C1 segment of cervical spinal cord (tissue), 14 donors: ENCODE data around the gene PVR.
"Not testable (repeated sequence)": the region's sequence is repeated elsewhere in the genome, so short reads cannot be mapped to it uniquely, and the experiment has no call there.

Source experiments
- DNase-seq, 14 donors: peaks; one replicate each; lab custom pipeline; 2025; lab: John Stamatoyannopoulos, UW

The PVR gene

DNA sequence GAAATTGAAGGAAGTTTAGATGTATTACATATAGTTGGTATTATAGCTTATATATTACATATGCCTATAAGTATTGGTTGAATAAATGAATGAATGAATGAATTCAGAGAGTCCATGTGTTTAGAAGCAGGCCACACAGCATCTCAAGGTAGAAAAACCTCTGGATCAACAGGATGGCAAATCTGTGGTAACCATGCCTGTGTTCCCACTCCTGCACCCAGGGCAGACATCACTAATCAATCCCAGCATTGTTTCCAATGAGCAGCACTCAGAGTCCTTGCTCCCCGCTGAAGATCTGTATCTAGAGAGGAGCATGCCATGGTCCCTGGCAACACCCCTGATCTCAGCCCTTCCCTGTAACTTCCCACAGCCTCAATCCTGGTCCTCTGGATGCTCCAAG, 28.5 kb downstream of the PVR start:
- no peak for DNase-seq

DNA sequence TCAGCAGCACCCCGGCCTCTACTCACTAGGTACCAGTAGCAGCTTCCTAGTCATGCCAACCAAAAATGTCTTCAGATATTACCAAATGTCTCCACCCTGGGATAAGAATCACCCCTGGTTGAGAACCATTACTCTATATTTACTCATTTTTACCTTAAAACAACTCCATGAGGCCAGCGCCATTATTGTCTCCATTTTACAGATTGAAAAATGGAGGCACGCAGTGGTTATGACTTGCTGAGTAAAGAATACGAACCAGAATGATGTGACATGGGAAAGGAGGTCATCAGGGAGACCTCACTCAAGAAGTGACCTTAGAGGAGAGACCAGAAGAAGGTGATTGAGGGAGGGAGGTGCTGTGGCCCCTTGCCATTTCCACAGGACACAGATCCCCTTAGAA, 29.8 kb downstream of the PVR start:
- DNase-seq = no peak

DNA sequence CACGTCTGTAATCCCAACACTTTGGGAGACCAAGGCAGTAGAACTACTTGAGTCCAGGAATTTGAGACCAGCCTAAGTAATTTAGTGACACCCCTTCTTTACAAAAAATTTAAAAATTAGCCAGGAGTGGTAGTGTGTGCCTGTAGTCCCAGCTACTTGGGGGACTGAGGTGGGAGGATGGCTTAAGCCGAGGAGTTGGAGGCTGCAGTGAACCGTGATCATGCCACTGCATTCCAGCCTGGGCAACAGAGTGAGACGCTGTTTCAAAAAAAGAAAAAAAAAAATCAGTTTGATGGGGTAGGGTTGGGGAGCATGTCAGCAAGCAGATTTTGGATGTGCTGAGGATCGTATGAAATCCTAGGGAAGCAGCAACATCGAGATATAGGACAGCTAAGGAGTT, 31.8 kb downstream of the PVR start:
- no peak for DNase-seq

DNA sequence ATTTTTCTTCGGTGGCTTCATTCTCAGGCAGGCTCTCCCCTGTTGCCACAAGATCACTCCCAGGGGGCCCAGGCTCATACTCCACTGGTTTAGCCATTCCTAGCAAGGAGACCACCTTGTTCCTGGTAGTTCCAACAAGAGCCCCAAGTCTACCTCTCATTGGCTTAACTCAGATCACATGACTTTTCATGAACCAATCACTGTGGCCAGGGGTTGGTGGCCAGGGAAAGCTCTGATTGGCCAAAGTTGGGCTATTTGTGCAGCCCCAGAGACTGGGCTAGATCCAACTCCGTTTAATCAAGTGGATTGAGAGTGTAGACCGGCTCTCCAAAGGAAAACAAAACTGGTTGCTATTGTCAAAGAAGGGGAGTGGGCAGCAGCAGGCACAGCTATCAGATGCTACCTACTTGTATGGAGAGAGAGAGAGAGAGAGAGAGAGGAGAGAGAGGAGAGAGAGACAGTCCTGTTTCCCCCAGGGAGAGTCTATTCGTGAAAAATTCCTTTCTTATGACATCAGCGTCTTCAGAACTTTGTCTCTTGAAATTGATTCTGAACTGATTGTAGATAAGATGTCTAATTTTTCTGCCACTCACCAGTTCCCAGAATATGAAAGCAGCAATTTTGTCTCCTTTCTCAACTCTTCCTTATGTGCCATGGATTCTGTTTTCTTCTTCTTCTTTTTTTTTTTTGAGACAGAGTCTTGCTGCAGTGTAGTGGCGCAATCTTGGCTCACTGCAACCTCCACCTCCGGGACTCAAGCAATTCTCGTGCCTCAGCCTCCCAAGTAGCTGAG, 33.5 kb downstream of the PVR start:
- no peak for DNase-seq

DNA sequence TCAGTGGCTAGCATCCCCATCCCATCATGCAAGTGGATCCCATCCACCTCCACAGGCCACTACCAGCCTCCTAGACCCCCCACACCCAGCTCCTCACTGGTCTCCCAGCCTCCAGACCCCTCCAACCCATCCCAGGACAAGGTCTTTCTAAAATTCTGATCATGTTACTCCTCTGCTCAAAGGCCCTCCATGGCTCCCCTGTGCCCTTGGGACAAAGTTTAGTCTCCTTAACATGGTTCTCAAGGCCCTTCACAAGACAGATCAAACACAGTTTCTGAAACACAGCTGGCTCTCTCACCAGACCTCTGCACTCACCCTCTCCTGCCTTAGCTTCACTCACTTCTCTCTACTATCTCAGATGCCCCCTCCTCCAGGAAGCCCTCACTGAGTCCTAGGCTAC, 36.8 kb downstream of the PVR start:
- DNase-seq = no peak

DNA sequence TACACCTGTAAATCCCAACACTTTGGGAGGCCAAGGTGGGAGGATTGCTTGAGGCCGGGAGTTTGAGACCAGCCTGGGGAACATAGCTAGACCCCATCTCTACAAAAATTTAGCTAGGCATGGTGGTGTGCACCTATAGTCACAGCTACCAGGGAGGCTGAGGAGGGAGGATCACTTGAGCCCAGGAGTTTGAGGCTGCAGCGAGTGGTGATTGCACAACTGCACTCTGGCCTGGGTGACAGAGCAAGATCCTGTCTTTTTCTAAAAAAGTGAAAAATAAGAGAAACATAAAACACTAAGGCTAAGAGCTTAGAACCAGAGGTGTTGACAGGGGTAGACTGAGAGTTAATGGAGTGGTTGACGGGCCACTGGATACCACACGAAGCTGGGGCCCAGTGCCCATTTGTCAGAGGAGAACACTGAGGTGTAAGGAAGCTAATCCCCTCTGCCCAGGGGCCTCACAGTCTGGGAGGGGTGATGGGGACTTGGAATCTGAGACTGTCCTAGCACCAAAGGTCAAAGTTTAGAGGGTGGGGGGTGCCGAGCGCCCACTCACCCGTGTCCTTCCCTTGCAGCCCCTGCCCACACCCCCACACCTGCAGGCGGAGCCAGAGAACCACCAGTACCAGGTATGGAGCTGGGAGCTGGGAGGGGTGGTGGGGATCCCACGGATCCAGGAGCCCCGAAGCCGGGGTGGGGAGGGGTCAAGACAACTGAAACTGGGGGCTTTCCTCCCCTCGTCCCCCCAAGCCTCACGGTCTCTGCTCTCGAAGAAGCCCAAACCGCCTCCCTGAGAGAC, 38.5 kb downstream of the PVR start:
- DNase-seq = no peak

DNA sequence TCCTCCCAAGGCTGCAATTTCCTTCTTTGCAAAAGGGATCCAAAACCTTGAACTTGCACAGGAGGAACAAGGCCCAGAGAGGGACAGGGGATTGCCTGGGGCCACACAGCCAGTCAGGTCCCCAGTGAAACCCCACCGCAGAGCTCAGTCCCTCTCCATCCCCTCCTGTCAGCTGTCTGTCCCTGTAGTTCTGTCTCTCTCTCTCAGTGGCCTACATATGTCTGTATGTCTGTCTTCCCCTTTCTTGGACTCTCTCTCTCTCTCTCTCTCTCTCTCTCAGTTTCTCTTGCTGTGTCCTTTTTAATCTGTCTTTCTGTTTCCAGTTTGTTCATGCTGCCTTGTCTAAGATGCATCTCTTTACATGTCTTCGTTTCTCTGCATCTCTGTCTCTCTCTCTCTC, 39.1 kb downstream of the PVR start:
- DNase-seq = no peak

DNA sequence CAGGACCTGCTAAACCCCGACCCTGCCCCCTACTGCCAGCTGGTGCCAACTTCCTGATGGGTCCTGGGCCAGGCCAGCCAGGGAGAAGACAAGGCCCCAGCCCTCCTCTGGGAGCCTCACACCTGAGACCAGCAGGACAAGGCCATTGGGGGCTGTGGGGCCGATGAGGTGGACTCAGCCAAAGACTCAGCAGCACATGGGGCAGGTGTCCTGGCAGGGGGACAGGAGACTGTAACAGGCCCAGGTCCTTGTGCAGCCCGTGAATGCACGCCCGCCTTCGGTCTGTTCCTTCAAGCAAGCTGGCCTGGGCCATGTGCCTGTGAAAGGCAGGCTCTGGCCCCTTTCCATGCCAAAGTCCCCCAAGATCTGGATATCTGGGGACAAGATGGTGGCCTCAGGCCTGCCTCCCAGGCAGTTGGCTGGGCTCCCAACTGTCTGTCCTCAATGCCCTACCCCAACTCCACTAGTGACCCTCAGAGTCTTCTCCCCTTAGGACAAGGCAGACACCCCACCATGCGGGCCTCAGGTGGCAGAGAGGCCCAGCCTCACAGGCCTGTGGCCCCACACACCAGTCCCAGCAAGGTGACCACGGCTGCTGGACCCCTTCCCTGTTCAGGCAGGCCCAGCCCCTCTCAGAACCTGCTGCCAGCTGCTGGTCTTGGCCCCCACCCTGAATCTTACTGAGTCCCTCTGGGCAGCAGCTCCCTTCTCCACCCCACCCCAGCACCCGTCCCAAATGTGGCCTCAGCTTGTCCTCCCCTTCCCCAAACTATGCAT, 39.9 kb downstream of the PVR start:
- no peak for DNase-seq

DNA sequence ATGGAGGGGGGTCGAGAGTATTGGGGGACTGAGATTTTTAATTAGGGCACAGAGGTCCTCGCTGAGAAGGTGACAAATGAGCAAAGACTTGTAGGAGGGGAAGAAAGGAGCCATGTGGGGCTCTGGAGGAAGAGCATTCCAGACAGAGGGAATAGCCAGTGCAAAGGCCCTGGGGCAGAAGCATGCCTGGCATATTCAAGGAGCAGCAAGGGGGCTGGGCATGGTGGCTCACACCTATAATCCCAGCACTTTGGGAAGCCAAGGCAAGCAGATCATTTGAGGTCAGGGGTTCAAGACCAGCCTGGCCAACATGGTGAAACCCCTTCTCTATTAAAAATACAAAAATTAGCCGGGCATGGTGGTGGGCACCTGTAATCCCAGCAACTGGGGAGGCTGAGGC, 40.7 kb downstream of the PVR start:
- not testable (repeated sequence) for DNase-seq

DNA sequence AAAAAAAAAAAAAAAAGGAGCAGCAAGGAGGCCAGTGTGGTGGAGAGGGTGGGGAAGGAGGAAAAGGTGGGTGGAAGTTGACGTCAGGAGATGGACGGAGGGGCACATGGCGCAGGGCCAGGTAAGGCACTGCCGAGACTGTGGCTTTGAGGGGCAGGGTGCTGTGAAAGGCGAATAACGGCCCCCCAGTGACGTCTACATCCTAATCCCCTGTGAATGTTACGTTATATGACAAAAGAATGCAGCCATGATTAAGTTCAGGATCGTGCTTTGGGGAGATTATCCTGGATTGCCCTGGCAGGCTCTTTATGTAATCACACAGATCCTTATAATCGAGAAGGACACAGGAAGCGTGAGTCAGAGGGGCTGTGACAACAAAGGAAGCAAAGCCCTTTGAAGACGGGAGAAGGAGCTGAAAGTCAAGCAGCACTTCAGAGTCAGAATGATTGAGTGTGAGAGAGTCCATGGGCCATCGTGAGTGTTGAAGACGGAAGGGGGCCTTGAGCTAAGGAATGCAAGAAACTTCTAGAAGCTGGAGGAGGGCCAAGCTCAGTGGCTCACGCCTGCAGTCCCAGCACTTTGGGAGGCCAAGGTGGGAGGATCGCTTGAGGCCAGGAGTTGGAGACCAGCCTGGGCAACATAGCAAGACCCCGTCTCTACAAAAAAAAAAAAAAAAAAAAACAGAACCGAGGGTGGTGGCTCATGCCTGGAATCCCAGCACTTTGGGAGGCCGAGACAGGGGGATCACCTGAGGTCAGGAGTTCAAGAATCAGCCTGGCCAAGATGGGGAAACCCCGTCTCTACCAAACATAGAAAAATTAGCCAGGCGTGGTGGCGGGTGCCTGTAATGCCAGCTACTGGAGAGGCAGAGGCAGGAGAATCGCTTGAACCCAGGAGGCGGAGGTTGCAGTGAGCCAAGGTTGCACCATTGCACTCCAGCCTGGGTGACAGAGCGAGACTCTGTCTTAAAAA, 41.5 kb downstream of the PVR start:
- no peak for DNase-seq

DNA sequence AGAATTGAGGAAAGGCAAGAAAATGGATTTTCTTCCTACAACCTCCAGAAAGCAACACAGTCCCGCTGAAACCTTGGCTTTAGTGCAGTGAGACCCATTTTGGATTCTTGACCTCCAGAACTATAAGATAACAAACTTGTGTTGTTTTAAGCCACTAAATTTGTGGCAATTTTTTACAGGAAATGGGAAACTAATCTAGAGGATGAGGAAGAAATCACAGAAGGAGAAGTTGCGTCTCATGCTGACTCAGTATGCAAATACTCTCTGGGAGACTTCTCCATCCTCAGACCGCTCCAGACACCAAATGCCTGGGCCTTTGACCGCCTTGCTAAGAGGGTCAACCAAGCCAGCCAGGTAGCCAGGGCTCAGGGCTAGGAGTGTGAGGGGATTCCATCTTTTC, 42.2 kb downstream of the PVR start:
- DNase-seq = no peak

DNA sequence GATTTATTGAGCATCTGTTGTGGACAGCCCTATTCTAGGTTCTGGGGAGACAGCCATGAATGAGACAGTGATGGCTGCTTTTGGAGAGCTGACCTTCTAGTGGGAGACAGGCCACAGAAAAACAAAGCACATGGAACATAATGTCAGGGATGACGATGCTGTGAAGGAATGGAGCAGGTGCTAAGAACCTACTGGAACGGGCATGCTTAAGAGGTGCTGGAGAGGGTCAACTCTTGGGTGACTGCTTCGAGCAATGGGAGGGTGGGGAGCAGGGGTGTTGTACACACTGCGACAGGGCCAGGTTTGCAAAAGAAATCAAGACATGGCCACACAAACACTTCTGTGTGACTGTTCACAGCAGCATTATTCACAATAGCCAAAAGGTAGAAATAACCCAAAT, 43.2 kb downstream of the PVR start:
- DNase-seq = no peak

DNA sequence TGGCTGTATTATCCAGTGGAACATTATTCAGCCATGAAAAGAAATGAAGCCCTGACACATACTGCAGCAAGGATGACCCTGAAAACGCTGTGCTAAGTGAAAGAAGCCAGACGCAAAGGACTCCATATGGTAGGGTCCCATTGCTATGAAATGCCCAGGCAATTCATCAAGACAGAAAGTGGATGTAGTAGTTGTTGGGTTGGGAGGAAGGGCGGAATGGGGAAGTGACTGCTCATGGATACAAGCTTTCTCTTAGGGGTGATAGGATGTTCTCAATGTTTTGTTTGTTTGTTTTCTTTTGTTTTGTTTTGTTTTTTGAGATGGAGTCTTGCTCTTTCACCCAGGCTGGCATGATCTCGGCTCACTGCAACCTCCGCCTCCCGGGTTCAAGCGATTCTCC, 44.2 kb downstream of the PVR start:
- no peak for DNase-seq

DNA sequence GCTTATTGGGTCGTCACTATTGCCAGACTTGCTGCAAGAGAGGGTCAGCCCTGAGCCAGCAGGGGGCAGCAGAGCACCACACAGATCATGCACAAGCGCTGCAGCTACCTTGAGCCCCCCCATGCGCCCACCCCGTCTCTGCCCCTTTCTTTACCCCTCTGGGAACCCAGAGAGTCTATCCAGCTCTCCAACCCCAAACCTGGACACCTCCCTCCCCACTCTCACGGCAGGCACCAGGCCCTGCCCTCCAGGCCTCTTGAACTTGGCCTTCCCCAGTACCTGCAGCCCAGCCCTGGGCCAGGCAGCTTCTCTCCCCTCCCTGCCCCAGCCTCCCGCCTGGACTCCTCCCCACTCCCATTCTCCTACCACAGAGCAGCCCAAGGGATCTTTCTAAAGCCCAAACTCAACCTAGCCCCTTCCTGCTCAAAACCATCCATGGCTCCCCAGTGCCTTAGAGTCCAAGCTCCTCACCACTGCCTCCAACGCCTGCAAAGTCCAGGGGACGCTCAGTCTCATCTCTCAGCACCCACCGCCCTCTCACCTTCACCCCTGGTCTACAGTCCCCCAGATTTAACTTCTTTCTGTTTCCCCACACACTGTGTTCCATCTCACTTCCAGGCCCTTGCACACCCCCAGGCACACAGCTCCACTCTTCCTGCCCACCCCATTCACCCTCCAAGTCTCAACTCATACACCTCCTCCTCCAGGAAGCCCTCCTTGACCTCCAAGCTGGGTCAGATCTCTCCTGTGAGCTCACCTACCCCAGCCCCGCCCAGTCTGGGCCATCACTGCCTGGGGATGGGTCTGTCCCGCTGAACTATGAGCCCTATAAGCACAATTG, 45.8 kb downstream of the PVR start:
- peak in 8 of 14 donors; percentile 2 to 65 (median 28) for DNase-seq

DNA sequence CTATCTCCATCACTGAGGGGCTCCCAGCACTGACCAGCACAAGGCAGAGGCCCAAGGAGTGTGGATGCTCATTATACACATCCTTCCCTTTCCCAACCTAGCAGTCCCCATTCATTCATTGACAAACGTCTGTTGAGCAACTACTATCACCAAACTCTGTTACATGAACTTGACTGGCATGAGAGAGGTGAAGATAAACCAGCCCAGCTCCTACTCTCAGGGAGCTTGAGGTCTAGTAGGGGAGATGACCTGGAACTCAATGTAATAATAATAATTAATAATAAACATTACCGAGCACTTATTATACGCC, 46.4 kb downstream of the PVR start:
- no peak for DNase-seq

DNA sequence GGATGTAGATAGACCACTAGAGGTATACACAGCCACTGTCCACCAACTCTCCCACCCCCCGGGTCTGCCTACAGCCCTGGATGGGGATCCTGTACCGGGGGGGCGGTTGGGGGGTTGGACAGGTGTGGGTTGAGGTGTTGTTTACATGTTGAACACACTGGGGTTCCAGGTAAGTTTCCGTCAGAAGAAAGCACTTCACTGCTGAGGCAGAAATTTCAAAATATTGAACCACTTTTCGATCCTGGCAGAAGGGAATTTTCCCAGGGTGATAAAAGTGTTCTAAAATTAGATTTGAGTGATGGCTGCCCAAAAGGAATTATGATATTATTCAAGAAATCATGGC, 48.6 kb downstream of the PVR start:
- DNase-seq = no peak

DNA sequence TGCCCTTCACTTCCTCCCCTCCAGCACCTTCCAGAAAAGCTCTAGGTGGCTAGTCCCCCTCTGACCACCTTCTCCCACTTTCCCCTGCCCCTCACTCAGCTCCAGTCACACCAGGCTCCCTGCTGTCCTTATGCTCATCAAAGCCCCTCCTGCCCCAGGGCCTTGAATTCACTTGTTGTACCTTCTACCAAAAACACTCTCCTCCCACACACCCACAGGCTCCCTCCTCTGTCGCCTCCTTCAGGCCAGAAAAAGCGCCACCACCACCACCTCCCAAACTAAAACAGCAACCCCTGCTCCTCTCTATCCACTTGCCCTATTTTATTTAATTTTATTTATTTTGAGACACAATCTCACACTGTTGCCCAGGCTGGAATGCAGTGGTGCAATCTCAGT, 50.5 kb downstream of the PVR start:
- no peak for DNase-seq

DNA sequence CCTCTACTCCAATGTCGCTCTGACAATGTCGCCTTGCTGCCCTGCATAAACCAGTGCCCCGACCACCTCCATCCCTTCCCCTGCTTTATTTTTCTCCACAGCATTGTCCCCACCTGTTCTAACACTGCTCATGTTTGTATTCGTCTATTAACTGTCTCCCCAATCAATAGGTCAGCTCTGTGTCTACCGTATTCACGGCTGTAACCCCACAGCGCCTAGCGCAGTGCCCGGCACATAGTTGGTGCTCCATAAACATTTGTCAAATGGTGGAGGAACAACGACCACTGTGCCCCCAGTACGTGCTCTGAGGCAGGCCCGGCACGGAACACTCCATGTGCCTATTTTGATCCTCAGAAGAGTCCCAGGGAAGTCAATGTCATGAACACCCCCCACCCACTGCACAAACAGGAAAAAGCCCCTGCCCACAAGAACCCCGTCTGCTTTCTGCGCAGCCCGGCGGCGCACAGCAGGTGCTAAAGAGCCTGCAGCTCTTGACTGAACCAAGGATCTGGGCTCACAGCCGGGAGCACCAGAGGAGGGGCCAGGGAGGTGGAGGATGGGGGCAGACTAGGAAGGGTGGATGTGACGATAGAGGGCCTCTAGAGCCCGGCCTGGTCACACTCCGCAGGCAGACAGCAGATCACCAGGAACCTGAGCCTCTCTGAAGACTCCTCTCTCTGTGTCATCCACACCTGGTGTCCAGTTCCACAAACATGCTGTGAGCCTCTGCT, 53.4 kb downstream of the PVR start:
- no peak for DNase-seq

DNA sequence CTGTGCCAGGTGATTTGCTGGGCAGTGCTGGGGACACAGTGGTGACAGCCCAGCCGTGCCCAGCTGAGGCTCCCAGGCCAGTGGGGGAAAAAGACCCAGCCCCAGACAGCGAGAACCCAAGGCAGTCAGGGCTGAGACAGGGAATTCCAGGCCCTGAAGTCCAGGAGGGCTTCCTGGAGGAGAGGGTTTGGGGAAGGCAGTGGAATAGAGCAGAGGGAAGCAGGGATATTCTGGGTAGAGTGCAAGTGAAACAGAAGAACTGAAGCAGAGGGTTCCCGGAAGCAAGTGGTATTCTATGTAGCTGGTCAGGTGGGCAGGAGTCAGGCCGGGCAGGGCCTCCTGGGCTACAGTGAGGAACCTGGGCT, 53.9 kb downstream of the PVR start:
- DNase-seq = no peak
